Measurements from ENCODE around the gene DNA2.

DNA2 gene

GRCh38 chr10:68442971-68443370 is 28.8 kb downstream of the DNA2 start:
- DNase-seq (ENCODE audit: low read depth in 3 of 3): no peak

GRCh38 chr10:68440898-68441297 is 30.9 kb downstream of the DNA2 start:
- DNase-seq (ENCODE audit: low read depth in 3 of 3): no peak

- DNase-seq (ENCODE audit: low read depth in 3 of 3): no peak
These were observed 36.0 kb downstream of the DNA2 start for GRCh38 chr10:68435803-68436202.

GRCh38 chr10:68434657-68435056 is 37.1 kb downstream of the DNA2 start:
- no peak for DNase-seq (ENCODE audit: low read depth in 3 of 3)

GRCh38 chr10:68428396-68429104 is 43.2 kb downstream of the DNA2 start:
- DNase-seq (ENCODE audit: low read depth in 3 of 3): no peak

GRCh38 chr10:68424454-68425014 is 47.2 kb downstream of the DNA2 start:
- DNase-seq (ENCODE audit: low read depth in 3 of 3): no peak

GRCh38 chr10:68423522-68423921 is 48.3 kb downstream of the DNA2 start:
- peak in 1 of 3 experiments; percentile 21 for DNase-seq (ENCODE audit: low read depth in 3 of 3)

GRCh38 chr10:68419376-68419775 is 52.4 kb downstream of the DNA2 start:
- no peak for DNase-seq (ENCODE audit: low read depth in 3 of 3)

GRCh38 chr10:68408898-68409518 is 62.8 kb downstream of the DNA2 start:
- DNase-seq (ENCODE audit: low read depth in 3 of 3): no peak

GRCh38 chr10:68406815-68407548 is 64.8 kb downstream of the DNA2 start, which contains the start of gene RUFY2:
Gene RUFY2 (minus strand): TSS chr10:68407277. CDS start chr10:68407189, 88 bp downstream.
- DNase-seq (ENCODE audit: low read depth in 3 of 3): peak; percentile 34 to 73 (median 58)

- peak in 1 of 3 experiments; percentile 32 for DNase-seq (ENCODE audit: low read depth in 3 of 3)
These were observed 65.5 kb downstream of the DNA2 start for GRCh38 chr10:68406111-68406814.

GRCh38 chr10:68403701-68404100 is 68.1 kb downstream of the DNA2 start:
- DNase-seq (ENCODE audit: low read depth in 3 of 3): no peak

GRCh38 chr10:68402276-68402675 is 69.5 kb downstream of the DNA2 start:
- no peak for DNase-seq (ENCODE audit: low read depth in 3 of 3)

- no peak for DNase-seq (ENCODE audit: low read depth in 3 of 3)
These were observed 74.8 kb downstream of the DNA2 start for GRCh38 chr10:68397005-68397404.

GRCh38 chr10:68385740-68386139 is 86.0 kb downstream of the DNA2 start:
- no peak for DNase-seq (ENCODE audit: low read depth in 3 of 3)

- no peak for DNase-seq (ENCODE audit: low read depth in 3 of 3)
These were observed 100.2 kb downstream of the DNA2 start for GRCh38 chr10:68371604-68372003.

GRCh38 chr10:68367121-68367520 is 104.7 kb downstream of the DNA2 start:
- DNase-seq (ENCODE audit: low read depth in 3 of 3): no peak

- DNase-seq (ENCODE audit: low read depth in 3 of 3): no peak
These were observed 105.2 kb downstream of the DNA2 start for GRCh38 chr10:68366600-68366999.

- no peak for DNase-seq (ENCODE audit: low read depth in 3 of 3)
These were observed 106.2 kb downstream of the DNA2 start for GRCh38 chr10:68365611-68366010.

GRCh38 chr10:68364101-68364886 is 107.5 kb downstream of the DNA2 start:
- DNase-seq (ENCODE audit: low read depth in 3 of 3): no peak
